Smooth muscle cell (in vitro differentiated cells): Measurements from ENCODE around the gene NDOR1. TPM values are rescaled to one million over a fixed set of nuclear protein-coding genes. Genes with fewer than 3 reads are reported as not detected.

Experiments
- DNase-seq: peaks from one replicate; lab custom pipeline; 2025; ENCODE audit not compliant: unreplicated experiment; lab: John Stamatoyannopoulos, UW
- H2AFZ ChIP-seq: fragments of 200-600 bp; sonication (generic); 2 replicates; pipeline ENCODE4 v1.6.0; 2016; ENCODE audit warnings: antibody characterized with exemption, low read depth, mild to moderate bottlenecking
- H3F3A ChIP-seq: fragments of 200-600 bp; sonication (generic); 2 replicates; pipeline ENCODE4 v1.6.0; 2017; ENCODE audit warnings: antibody characterized with exemption, low read depth
- H3K27ac ChIP-seq: fragments of 200-600 bp; sonication (generic); 2 replicates; pipeline ENCODE4 v1.5.1; 2016; ENCODE audit warnings: low read depth, mild to moderate bottlenecking
- H3K27me3 ChIP-seq: fragments of 200-600 bp; sonication (generic); 2 replicates; pipeline ENCODE4 v1.6.1; 2016; ENCODE audit warnings: low read depth, mild to moderate bottlenecking
- H3K36me3 ChIP-seq: fragments of 200-600 bp; sonication (generic); 2 replicates; pipeline ENCODE4 v1.5.1; 2016; ENCODE audit warnings: low read depth
- H3K4me1 ChIP-seq: fragments of 200-600 bp; sonication (generic); 2 replicates; pipeline ENCODE4 v1.5.1; 2016; ENCODE audit warnings: low read depth
- H3K4me2 ChIP-seq: fragments of 200-600 bp; sonication (generic); 2 replicates; pipeline ENCODE4 v1.6.0; 2016; ENCODE audit warnings: mild to moderate bottlenecking
- H3K4me3 ChIP-seq: fragments of 200-600 bp; sonication (generic); 2 replicates; pipeline ENCODE4 v1.5.1; 2016; ENCODE audit warnings: mild to moderate bottlenecking
- H3K79me2 ChIP-seq: fragments of 200-600 bp; sonication (generic); 2 replicates; pipeline ENCODE4 v1.6.0; 2016; ENCODE audit warnings: low read depth, mild to moderate bottlenecking
- H3K9ac ChIP-seq: fragments of 200-600 bp; sonication (generic); 2 replicates; pipeline ENCODE4 v1.6.0; 2016; ENCODE audit warnings: low read depth
- H3K9me3 ChIP-seq: fragments of 200-600 bp; sonication (generic); replicated peaks from 2 replicates; pipeline ENCODE4 v1.5.1; 2016; ENCODE audit warnings: low read depth
- H4K20me1 ChIP-seq: fragments of 200-600 bp; sonication (generic); 2 replicates; pipeline ENCODE4 v1.6.0; 2016; ENCODE audit warnings: low read depth
- WGBS: methylation state at CpG from one replicate; pipeline ENCODE4 v1.1.7; 2016; ENCODE audit warnings: low lambda C conversion rate; 5-methylcytosine and 5-hydroxymethylcytosine counted together
- polyA plus RNA-seq: library from polyadenylated mRNA; unstranded; fragments of >200 nt; fragmentation: Nextera tagmentation; extraction: Ambion mirVana; gene quantifications from 2 replicates; pipeline ENCODE4 v1.2.1, GENCODE V29; 2016
- total RNA-seq: library from RNA; depleted of rRNA; stranded (reverse); fragments of >200 nt; gene quantifications from 2 replicates; pipeline ENCODE4 v1.2.3, GENCODE V29; 2014
- TF ChIP-seq, protein P1 (sequence below): fragments of 200-600 bp; sonication (generic); IDR thresholded peaks from 2 replicates; pipeline ENCODE4 v1.5.1; 2017; ENCODE audit warnings: borderline replicate concordance, mild to moderate bottlenecking, antibody characterized with exemption; ENCODE audit not compliant: insufficient read depth, poor library complexity, severe bottlenecking

NDOR1 gene
- total and polyA plus RNA-seq, 2 experiments from 2014 or later = 6.5 to 7.7 TPM

DNA sequence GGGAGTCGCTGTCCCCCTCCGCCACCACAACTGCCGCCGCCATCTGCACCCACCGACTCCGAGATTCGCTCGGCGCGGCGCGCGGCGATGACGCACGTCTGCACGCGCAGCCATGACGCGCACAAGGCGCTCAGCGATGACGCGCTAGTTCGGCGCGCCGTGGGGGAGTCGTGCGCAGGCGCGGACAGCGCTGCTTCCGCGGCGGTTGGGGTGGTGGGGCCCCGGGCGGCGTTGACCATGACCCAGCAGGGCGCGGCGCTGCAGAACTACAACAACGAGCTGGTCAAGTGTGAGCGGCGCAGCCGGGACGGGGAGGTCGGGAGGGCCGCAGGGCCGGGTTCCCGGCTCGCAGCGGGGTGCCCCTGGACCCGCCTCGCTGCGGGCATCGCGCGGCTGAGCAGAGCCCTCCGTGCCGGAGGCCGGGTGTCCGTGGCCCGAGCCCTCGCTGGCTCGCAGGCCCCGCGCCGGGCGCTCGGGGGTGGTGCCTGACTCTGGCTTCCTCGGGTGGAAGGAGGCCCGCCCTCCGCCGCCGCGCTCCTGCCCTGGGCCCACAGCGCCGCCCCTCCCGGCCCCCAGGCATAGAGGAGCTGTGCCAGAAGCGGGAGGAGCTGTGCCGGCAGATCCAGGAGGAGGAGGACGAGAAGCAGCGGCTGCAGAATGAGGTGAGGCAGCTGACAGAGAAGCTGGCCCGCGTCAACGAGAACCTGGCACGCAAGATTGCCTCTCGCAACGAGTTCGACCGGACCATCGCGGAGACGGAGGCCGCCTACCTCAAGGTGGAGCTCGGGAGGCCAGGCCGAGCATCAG is 16.8 kb upstream of the NDOR1 start, which contains the start of the genes ANAPC2 and SSNA1:
Gene ANAPC2 (minus strand): TSS at position 71 of the 807 bp plus-strand sequence. CDS start 28 bp downstream, at position 43.
Gene SSNA1 (plus strand): TSS at position 187 of the 807 bp plus-strand sequence. CDS start 51 bp downstream, at position 238.
- Histone ChIP-seq H2AFZ (peak within 1 kb of the TSS; percentile 62), H3F3A (peaks cover 12% of the 10 kb centered on the region), H3K4me3 (peak within 1 kb of the TSS; percentile 88), H3K27me3 (no peaks in the 10 kb centered on the region), H3K4me2 (peak within 1 kb of the TSS; percentile 100), H3K9me3 (no peaks in the 10 kb centered on the region), H3K27ac (peak within 1 kb of the TSS; percentile 96), H3K4me1 (peaks cover 18% of the 10 kb centered on the region), H3K36me3 (no peaks in the 10 kb centered on the region), H3K9ac (peak within 1 kb of the TSS; percentile 96), H4K20me1 (peaks cover 12% of the 10 kb centered on the region), H3K79me2 (peaks cover 39% of the 10 kb centered on the region)
- 1% methylated on average over 84 of the region's 98 CpGs for WGBS
- TF ChIP-seq, protein P1, sequence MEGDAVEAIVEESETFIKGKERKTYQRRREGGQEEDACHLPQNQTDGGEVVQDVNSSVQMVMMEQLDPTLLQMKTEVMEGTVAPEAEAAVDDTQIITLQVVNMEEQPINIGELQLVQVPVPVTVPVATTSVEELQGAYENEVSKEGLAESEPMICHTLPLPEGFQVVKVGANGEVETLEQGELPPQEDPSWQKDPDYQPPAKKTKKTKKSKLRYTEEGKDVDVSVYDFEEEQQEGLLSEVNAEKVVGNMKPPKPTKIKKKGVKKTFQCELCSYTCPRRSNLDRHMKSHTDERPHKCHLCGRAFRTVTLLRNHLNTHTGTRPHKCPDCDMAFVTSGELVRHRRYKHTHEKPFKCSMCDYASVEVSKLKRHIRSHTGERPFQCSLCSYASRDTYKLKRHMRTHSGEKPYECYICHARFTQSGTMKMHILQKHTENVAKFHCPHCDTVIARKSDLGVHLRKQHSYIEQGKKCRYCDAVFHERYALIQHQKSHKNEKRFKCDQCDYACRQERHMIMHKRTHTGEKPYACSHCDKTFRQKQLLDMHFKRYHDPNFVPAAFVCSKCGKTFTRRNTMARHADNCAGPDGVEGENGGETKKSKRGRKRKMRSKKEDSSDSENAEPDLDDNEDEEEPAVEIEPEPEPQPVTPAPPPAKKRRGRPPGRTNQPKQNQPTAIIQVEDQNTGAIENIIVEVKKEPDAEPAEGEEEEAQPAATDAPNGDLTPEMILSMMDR = peak; percentile 29
- peak; percentile 90 for DNase-seq

DNA sequence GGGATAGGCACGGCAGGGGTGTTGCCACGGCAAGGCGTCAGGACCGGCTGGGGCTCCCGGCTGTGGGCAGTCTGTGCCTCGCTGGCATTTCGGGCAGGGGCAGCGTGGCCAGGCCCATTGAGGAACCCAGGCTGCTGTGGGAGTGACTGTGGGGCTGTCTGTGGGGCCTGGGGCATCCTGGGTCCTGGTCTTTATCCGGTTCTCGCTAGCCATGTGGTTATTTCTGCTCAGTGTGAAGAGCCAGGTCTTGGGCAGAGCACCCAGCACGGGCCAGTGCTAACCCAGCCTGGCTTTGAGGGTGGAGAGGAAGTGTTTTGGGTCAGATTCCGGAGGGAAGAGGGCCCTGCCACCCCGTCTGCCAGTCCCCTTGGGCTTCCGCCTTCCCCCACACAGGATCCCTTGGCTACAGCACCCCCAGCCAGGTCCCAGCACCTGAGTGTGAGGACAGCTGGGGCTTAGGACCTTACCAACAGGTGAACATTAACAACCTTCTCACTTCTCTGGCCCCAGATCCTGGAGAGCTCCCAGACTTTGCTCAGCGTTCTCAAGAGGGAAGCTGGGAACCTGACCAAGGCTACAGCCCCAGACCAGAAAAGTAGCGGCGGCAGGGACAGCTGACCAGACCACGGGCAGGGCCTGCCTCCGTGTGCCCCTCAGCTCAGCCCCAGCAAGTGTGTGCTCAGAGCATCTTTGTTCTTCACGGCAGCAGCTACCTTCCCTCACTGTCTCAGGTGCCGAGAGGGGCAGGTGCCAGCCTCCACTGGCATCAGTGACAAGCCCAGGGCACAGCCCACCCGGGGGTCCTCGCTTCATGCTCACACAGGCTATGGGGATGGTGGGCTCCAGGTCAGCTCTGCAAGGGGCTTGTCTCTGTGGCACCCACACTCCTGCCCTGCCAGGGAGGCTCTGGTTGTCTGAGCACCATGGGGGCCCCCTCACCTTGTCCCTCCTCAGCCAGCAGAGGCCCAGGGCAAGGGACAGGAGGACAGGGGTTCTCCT is 15.9 kb upstream of the NDOR1 start:
- Histone ChIP-seq H3K4me1 (peaks cover 20% of the 10 kb centered on the region), H3K36me3 (no peaks in the 10 kb centered on the region), H3K79me2 (peaks cover 46% of the 10 kb centered on the region), H3F3A (peaks cover 12% of the 10 kb centered on the region), H4K20me1 (peaks cover 21% of the 10 kb centered on the region), H3K9me3 (no peaks in the 10 kb centered on the region), H3K4me2 (peak overlapping the region; percentile 100), H3K27me3 (no peaks in the 10 kb centered on the region), H2AFZ (peak overlapping the region; percentile 33), H3K4me3 (peak overlapping the region; percentile 88), H3K27ac (peak overlapping the region; percentile 96), H3K9ac (peak overlapping the region; percentile 96)
- no peak for DNase-seq
- 47% methylated on average over 23 of the region's 23 CpGs for WGBS
- TF ChIP-seq, protein P1 = no peak

DNA sequence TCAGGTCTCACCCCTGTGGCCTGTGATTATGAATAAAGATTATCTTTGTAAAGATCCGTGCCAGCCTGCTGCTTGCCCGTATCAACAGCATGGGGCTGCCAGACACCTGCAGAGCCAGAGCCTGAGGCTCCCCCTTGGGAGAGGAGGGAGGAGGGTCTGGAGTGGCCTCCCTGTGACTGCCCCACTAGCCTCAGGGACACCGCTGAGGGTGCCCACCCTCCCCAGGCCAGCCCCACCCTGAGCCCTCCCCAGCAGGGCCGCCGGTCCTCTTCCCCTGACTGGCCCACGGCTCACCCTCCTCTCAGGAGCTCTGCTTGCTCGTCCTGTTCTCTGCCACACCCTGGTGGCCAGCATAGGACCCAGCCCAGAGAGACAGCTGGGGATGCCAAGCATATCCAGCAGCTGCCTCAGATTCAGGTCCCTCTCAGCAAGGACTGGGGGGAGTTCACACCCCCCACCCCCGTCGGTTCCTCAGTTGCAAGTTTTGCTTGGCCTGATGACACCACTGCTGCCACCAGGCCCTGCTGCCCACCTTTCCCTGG is 15.1 kb upstream of the NDOR1 start:
- peaks cover 29% of the 10 kb centered on the region for H4K20me1 ChIP-seq
- H3K27ac ChIP-seq = peak overlapping the region; percentile 96
- H3F3A ChIP-seq = peaks cover 12% of the 10 kb centered on the region
- DNase-seq = no peak
- no peaks in the 10 kb centered on the region for H3K9me3 ChIP-seq
- H3K9ac ChIP-seq = peak overlapping the region; percentile 96
- peaks cover 20% of the 10 kb centered on the region for H3K4me1 ChIP-seq
- H3K4me2 ChIP-seq = peak overlapping the region; percentile 100
- no peaks in the 10 kb centered on the region for H3K27me3 ChIP-seq
- H3K4me3 ChIP-seq = no peak overlapping the region
- H2AFZ ChIP-seq = no peak overlapping the region
- H3K36me3 ChIP-seq = no peaks in the 10 kb centered on the region
- 90% methylated on average over 5 of the region's 9 CpGs for WGBS
- TF ChIP-seq, protein P1 = no peak
- H3K79me2 ChIP-seq = peaks cover 50% of the 10 kb centered on the region
